Activated CD4-positive, alpha-beta T cell treated with anti-CD3 and anti-CD28 coated beads, Interleukin-2, amount 50 U/mL, for 1 hour (primary cell): ENCODE data around the gene PRMT2.
"Not testable (repeated sequence)": the region's sequence is repeated elsewhere in the genome, so short reads cannot be mapped to it uniquely, and the experiment has no call there.

Experiments used
- DNase-seq: peaks from one replicate; pipeline ENCODE4 v3.0.0-alpha.2; 2020

The PRMT2 gene

GRCh38 chr21:46618738-46619379 lies 16.6 kb upstream of the PRMT2 start:
- no peak for DNase-seq

DNA sequence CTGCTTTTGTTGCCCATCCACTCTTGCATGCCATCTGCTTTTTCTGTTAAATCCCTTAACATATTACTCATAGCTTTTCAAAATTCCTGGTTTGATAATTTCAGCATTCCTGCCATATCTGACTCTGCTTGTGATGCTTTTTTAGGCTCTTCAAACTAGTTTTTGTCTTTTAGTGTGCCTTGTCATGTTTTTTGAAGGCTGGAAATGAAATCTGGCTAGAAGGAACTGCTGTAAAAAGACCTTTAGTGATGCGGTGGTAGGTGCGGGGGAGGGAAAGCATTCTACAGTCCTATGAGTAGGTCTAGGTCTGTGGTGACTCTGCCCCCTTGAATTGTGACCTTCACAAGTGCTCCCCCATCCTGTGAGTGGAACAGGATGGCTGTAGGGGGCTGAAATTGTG lies 15.6 kb upstream of the PRMT2 start:
- DNase-seq = no peak

DNA sequence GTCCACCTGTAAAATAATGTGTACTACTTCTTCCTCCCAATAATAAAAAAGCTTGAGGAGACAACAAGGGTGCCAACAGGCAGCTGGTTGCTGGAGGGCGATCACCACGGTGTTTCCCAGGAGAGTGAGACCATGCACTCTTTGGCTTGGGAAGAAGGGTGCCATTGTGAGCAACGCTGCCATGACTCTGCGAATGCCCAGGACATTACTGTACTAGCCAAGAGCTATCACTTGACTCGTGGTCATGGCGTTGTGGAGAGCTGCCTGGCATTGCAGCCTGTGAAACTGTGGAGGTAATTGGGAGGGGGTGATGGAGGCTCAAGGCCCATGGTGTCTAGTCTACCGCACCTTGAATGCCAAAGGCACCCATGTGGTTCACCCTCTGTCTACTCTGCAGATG lies 14.6 kb upstream of the PRMT2 start:
- DNase-seq = no peak

DNA sequence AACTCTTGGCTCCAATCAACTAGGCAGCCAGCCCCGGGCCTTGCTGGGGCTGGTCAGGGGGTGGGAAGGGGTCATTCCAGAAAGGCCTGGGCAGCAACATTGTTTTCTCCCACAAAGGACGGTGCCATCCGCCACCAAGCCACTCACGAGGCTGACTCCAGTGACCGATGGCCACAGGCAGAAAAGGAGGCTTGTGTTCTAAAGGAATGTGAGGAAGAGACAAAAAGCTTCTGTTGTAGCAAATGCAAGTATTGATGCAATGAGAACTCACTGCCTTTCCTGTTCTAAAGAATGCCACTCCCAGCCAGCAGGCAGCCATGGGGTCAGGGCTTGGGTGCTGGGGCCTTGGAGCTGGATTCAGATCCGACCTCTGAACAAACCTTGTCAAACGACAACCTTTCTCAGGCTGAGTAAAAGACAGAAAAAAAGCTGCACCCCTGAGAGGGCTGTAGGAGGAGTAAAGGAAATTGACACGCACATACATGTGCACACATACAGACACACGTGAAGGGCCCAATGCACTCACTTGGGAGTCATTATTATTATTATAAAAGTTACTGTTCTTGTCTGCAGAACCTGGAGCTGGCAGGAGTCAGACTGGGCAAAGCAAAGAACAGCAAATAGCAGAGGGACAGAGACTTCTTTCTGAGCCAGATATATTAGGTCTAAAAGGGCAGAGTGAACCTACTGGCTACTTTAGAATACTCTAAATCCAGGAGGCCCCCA lies 13.9 kb upstream of the PRMT2 start:
- DNase-seq = no peak

DNA sequence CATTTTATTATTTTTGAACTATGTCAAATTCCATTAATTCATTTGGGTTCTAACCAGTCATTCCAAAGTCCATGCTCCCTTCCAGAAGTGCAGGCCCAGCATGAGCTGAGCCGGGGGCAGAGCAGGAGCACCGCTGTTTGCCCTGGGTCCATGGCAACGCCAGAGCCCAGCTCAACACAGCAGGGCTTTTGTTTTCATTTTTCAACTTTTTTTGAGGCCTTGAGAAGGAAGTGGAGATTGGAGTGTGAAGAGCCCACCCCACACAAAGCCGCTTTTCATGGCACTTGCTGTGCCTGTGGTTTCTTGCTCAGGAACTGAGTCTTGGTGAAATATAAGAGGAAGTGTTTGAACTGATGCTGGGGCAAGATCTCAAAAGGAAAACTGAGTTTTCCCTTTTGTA lies 13.2 kb upstream of the PRMT2 start:
- peak; percentile 27 for DNase-seq

GRCh38 chr21:46624050-46624449 lies 11.4 kb upstream of the PRMT2 start:
- DNase-seq = no peak

DNA sequence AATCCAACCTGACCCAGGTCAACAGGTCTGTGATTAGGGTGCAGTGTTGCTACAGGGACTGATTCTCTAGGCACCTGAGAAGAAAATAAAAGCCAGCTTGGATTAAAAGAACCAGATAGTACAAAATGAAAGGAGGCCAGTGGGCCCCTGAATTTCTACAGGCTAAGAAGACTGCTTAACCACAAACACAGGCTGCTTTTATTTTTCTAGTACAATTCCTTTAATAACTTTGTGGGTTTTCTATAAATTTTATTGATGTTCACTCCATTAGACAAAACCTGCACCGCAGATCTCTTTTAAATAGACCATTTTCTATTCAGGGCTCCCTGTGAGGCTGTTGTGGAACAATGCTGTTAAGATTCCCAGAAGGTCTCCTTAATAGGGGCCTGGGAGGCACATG lies 9.7 kb upstream of the PRMT2 start:
- DNase-seq = no peak

DNA sequence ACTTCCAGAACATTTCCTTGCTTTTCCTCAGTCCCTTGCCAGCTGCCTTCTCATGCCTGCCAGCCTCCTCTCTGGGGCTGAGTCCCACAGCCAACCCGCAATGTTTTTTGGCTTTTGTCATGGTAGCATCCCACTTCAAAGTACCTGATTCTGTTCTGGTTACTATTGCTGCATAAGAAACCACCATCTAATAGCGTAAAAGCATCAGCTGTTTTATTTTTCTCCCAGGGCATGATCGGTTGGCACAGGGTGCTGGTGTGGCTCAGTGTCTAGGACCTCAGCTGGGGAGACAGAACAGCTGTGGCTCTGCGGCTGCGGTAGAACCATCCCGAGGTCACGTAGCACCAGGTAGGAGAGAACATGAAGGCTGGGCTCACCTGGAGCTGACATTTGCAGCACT lies 8.9 kb upstream of the PRMT2 start:
- DNase-seq = peak; percentile 22

DNA sequence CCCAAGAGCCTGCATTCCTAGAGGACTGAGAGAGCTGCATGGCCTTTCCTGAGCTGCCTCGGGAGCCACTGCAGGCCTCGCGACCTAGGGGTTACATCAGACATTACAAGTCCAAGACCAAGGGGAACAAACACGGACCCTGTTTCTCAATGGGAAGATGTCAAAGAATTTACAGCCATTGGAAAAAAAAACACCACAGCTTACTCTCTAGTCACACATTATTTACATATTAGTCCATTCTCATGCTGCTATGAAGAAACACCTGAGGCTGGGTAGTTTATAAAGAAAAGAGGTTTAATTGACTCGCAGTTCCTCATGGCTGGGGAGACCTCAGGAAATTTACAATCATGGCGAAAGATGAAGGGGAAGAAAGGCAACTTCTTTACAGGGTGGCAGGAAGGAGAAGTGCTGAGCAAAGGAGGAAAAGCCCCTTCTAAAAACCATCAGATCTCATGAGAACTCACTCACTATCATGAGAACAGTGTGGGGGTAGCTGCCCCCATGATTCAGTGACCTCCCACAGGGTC lies 8.4 kb upstream of the PRMT2 start:
- DNase-seq = no peak

- DNase-seq = no peak
Measured at GRCh38 chr21:46627726-46628125, 7.7 kb upstream of the PRMT2 start.

DNA sequence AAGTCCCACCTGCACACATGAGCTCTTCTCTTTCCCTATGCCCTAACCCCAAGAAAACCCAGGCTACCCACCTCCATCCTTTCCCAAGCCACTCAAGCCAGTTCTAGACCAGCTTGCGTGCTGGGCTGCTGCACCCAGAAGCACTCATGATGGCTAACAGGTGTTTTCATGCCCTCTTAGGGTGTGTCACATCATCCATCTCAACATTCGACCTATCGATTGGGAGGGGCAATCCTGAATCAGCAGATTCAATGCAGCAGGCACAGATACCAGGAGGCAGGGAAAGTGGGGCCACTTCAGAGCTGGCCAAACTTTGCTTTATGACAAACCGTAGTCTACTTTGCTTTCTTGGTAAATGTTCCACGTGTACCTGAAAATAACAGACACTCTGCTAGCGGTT lies 6.6 kb upstream of the PRMT2 start:
- no peak for DNase-seq

- not testable (repeated sequence) for DNase-seq
Measured at GRCh38 chr21:46630915-46631314, 4.6 kb upstream of the PRMT2 start.

GRCh38 chr21:46633566-46633965 lies 1.9 kb upstream of the PRMT2 start:
- peak; percentile 23 for DNase-seq

GRCh38 chr21:46634427-46634826 lies 1.0 kb upstream of the PRMT2 start:
- no peak for DNase-seq

GRCh38 chr21:46634966-46635323 lies 529 bp upstream of the PRMT2 start:
- DNase-seq = no peak

DNA sequence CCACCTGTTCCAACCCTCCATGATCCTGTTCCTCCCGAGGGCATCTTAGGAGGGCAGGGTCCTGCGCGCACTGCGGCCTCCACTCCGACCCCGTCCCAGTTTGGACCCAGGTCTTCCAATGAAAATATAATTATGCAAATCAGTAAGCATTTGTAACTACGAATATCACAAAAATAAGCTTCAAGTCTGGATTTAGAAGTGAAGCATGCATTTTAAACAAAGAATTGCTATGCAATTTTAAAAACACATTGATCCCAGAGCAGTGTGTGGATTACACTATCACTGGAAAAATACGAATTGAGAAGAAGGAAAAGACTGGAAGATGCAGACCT lies 673 bp downstream of the PRMT2 start:
- no peak for DNase-seq

DNA sequence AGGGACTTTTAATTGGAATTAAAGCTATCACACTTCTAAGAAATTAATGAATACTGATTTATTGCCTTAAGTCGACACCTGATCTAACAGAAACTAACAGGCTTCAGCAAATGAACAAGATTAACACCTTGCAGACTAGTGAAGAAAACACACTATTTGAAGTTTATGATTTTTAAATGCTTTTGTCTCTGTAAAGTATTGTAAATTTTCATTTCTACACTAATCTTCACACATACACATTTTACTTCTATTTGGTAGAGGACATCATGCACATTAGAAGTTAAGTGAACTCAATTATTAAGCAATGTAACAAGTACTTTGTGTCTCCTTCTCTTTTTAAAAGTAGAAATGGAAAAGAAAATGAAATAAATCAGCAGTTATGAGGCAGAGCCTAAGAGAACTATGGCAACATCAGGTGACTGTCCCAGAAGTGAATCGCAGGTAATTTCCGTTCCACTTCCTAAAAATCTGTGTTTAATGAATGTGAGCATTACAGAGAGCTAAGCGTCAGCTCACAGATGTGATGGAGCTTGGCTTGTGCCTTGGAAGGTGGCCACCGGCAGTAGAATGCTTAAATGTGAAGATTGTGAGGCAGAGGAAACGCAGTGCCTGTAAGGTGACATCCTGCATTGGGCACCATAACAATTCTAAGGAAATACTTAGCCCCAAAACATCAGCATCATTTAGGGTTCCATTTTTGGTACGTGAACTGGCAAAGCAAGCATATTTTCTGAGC lies 1.2 kb downstream of the PRMT2 start:
- DNase-seq = no peak

DNA sequence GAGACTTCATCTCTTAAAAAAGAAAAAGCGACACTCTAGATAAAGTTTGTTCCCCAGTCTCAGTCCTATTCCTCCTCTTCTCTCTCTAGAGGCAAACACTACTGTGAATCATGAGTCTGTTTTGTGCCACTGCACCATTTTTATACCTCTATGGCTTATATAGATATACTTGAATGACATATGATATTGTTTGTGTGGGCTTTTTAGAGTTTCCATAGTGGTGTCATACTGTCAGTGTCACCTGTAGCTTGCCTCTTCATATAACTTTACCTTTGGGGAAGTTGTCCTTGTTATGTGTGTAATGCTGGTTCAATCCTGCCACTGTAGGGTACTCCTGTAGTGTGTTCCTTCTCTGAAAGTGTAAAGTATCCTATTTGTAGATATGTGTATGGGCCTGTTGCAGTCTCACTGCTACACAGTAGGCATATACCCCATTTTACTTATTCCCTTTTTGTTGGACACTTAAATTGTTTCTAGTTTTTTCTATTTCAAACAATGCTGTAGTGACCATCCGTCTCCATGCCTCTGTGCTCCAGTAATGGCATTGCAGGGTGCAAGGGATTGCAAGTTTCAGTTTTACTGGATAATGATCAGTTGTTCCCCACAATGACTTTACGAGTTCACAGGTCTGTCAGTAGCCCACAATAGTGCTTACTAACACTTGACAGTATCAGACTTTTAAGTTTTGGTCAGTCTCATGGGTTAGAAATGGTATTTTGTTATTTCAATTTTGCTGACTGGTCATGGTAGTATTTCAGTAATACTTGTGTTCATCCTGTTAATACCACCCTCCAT lies 2.7 kb downstream of the PRMT2 start:
- no peak for DNase-seq

DNA sequence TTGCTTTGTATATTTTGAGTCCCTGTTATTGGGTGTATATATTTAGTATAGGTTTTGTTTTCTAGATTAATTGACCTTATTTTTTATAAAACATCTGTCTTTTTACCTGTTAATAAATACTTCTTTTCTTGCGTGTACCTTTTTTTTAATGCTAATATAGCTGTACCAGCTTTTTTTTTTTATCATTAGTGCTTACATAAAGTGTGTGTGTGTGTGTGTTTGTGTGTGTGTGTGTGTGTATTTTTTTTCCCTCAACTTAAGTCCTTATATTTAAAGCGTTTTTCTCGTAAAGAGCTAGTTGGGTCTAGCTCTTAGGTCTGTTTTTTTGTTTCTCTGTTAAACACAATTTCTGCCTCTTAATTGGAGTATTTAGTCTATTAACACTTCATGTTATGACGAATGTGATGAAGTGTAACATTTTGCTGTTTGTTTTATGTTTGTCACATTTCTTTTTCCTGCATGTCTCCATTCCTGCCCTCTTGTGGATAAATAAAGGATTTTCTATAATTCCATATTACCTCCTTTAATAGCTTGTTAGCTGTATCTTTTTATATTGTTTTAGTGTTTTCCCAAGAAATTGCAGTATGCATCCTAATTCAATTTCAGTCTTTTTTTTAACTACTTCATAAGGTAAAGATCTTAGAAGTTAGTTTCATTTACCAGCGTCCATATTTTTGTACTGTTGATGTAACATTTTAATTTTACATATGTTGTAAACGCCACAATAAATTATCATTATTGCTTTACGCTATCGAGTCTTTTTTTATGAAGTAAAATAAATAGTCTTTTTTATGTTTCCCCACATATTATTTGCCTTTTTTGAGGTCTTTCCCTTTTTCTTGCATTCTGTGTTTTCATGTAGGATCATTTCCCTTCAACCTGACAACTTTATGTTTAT lies 4.3 kb downstream of the PRMT2 start:
- DNase-seq = no peak

DNA sequence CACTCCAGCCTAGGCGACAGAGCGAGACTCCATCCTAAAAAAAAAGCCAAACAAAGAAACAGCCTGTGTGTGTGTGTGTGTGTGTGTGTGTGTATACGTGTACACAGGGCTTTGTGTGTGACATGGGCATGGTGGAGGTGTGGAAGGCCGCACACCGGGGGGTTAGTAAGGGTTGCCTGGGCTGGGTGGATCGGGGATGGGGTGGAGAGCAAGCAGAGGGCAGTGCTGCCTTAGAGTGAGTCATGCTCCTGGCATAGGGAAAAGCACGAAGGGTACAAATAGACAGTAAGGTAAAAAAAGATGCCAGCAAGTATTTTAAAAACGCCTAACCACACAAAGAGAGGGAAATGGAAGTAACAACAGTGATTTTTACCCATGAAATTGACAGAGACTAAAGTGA lies 6.2 kb downstream of the PRMT2 start:
- no peak for DNase-seq

DNA sequence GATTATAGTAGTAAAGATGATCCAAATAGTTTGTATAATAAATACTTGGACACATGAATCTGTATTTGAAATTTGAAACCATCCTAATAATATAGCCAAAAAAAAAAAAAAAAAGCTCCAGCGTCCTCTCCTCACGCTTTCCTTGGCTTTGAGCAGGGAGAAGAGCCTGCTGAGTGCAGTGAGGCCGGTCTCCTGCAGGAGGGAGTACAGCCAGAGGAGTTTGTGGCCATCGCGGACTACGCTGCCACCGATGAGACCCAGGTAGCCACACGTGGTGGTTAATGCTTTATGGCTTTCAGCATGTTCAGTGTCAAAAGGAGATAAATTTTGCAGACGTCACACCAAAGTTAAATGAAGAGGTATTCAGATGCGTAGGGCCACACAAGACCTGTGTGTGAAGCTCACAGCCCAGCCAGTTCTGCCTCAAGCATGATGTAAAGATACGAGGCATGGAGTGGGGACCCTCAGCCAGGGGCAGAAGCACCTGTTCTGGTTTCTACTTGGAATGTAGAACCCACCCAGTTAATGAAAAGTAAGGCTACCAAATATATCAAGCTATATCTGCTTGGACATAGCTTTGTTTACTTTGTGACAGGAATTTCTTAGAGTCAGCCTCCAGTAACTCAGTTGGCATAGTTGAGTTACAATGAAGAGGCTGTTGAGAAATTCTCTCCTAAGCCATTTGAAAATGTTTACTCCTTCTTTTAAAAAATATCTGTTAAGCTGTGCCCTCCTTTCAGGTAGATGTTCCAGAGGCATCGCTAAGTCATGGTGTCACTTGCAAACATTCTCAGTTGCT lies 8.1 kb downstream of the PRMT2 start:
- no peak for DNase-seq
